CD4-positive, alpha-beta T cell treated with Interleukin-21 for 1 hour (primary cell): ENCODE results near the gene CPNE8.

Source experiments
- DNase-seq: peaks from one replicate; pipeline ENCODE4 v3.0.0-alpha.2; 2020

The CPNE8 gene

DNA sequence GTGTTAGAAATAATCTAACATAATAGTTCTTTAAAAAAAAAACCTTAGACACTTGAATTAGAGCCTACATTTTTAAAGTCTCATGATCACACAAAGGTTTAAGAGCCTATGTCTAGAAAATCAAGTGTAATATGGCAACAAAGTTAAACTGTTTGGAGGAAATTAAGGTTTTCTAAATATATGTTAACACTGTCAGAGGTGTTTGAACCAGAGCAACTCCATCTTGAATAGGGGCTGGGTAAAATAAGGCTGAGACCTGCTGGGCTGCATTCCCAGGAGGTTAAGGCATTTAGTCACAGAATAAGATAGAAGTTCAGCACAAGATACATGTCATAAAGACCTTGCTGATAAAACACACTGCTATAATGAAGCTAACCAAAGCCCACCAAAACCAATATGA, 12.4 kb downstream of the CPNE8 start:
- no peak for DNase-seq

DNA sequence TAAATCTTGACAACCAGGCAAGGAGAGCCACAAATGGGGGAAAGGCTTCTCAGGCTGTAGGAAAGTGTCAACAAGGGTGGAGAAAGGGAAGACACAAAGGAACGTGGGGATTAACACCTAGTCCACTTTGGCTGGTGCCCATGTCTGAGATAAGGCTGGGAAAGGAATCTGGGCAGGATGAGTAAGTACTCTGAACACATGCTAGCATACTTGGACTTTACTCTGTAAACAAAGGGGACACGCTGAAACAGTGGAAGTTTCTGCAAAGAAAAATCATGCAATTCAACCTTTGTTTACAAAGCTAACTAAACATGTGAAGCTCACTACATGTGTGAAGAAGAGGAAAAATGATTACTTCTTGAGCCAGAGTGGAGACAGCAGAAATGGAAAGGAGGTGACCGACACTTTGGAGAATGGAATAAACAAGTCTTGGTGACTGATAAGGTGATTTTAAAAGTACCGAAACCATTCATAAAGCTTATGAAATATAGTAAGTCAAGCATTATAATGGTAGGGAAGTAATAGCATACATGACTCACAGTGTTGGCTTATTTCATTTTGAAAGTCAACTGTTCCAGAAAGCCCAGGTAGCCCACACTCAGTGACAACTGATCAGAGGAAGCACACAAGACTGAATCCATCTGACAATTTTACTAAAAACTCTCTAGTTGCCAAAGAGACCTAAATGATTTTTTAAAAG, 13.2 kb downstream of the CPNE8 start:
- DNase-seq, result no peak

DNA sequence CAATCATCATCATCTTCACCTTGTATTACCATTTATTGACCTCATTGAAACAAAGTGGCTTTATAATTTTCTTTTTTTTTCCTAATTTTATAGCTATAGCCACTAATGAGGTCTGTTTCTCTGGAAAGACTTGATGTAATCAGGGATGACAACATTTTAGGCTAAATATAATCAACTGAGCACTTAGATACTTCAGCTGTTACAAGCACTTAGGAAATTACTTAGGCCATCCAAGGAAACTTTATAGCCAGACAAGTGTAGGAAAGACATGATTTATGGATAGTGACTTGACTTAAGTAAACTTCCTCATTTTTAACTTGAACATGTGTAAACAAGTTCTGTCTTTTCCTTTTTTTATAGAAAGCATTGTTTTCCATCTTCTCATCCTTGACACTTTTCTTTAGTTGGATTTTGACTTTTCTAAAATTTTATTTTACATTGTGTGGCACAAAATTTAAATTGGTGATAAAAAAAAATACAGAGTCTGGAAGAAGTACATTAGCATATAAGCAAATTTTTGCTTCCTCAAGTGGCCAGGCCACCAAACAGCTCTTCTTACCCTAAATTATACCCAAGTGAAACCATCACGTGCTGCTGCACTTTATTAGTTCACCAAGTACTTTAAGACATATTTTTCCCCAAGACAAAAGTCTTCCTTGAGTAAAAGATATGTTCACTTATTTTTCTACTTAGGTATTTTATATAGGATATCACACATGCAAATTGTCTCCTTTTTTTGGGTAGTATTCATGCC, 15.1 kb downstream of the CPNE8 start:
- no peak for DNase-seq

DNA sequence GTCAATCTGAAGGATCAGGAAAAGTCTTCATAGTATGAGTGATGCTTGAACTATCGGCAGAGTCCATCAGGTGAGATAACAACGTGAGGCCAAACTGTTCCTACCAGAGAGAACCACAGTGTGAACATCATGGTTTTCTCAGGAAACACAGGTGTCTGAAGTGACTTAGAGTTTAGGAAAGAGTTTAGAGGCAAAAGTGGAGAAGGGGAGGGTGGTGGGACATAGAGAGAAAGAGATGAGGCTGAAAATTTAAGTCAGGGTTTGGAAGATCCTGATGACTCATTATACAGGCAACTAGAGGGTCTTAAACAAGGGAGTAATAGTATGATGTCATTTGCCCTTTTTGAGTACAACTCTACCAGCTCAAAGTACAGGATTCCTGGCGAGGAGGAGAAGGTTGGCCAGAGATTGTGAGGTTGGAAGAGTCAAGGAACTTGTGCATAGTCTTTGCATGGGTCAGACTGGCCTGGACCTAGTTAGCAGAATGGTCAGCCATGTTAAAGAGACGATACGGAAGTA, 16.0 kb downstream of the CPNE8 start:
- DNase-seq, result no peak

DNA sequence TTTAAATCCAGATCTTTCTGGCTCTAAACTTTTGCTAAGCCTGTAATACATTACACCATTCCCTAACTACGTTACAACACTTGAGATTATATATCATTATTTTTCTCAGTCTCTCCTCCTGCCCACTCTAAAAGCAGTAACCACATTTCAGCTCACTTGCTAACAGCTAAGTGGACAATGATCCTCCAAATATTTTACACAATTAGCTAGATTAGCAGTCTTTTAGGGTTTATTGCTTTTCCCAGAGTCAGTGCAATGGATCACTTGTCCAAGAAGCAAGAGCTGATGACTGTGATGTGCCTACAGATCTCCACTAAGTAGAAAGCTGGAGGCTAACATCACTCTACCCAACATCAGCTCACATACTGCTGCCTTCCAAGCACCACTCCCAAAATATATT, 17.6 kb downstream of the CPNE8 start:
- DNase-seq, result no peak

DNA sequence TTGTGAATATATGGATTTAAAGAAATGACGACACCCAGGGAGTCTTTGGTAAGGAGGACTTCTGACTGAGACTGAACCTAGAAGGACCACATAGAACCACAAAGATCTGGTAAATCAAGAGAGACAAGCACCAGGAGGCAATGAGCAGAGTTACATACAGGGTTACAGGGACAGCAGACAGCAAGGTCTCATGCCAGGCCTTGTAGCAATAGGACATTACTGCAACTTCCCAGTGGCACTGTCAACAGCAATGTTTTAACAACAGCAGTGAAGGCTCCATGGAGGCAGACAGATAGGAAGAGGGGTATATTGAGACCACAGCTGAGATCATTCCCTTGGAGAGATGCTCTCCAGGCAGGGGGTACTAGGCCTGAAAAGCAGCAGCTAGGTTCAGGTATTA, 18.5 kb downstream of the CPNE8 start:
- DNase-seq, result no peak

DNA sequence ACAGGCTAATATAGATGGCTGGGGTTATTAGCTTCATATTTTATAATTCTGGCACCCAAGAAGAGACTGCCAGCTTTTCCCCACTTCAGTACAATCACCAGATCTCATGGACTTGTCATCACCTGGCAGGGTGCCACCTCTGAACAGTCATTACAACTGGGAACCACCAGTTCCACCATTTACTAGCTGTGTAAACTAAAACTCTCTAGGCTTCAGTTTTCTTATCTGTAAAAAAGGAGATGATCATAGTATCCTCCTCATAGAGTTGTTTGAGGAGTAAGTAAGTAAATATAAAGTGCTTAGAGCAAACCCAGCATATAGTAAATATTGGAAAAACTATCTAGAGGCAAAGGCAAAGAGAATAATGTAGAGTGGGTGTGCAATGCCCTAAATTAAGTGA, 19.3 kb downstream of the CPNE8 start:
- DNase-seq, result no peak

DNA sequence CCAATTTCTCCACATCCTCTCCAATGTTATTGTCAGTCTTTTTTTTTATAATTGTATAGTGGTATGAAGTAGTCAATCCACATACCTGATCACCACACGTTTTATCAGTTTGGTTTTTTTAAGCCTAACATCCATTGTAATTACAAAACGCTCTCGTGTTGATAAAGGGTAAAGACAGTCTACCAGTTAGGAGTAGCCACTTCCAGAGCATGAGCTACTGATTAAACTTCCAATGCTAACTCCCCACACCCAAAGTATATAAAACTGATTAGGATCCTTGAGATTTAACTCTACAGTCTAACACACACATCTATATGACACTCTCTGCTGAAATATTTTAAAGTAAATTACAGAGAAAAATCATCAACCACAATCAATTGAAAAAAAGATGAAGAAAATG, 20.7 kb downstream of the CPNE8 start:
- DNase-seq, result no peak

DNA sequence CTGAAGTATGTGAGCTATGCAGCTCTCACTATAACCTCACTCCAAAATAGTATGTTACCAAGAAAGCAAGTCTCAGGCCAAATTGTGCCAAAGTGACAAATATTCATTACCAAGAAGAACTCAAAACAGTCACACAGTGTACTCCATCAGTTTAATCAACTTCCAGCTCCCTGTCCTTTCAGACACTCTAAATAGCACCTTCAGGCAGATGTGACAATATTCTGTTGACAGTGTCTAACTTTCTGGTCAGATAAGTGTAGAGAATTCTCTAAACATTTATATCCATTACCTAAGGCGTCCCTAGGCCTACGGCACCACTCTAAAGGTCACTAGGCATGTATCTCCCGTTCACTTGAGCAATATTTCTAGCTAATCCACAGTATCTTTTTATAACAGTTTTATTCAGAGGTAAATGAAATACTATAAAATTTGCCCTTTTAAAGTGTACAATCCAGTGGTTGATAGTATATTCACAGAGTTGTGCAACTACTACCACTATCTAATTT, 21.7 kb downstream of the CPNE8 start:
- DNase-seq, result no peak

DNA sequence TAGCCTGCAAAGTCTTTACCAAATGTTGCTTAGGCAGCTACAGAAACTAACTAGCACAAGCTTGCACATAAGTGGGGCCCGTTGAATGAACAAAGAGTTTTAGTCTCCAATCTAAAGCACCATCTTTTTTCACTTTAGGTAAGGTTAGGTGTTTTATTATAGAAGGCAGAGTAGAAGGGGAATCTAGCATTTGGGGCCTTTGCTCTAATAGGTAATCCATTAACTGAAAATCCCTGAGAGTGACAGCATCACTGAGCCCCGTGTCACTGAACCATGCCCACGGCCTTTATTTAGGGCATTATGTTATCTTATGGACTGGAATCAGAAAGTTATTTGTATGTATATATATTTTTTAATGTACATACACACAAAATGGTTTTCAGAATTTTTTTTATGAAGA, 25.1 kb downstream of the CPNE8 start:
- no peak for DNase-seq

DNA sequence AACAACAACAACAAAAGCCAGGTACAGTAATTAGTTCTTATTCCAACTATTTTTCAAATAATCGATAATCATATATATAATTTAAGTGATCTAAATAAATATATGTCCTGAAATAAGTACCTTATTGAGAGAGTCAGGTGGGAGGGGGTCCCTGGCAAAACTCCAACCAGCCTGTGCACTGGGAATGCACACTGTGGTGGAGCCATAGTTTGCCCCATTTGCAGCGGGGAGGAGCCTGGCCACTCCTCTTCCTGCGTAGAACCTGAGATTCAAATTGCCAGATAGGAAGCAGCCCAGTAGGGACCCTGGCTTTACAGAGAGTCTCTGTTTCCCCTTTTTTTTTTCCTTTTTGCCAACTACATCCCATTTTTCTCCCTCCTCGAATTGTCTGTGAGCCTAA, 26.4 kb downstream of the CPNE8 start:
- no peak for DNase-seq

DNA sequence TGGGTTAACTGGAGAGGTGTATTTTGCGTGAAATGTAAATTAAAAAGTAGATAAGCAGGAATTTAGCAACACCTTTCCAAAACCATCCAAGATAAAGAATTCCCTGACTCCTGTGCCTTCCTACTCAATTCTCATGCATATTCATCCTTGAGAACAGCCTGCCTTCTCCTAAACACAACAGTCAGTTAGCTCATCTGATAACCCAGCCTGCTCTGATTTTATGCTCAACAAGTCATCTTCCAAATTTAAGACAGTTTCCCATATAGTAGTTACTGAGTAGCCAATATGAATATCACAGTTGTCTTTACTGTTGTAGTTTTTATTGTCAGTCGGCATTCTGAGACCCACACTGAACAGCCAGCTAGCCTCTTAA, 27.1 kb downstream of the CPNE8 start:
- DNase-seq, result no peak

DNA sequence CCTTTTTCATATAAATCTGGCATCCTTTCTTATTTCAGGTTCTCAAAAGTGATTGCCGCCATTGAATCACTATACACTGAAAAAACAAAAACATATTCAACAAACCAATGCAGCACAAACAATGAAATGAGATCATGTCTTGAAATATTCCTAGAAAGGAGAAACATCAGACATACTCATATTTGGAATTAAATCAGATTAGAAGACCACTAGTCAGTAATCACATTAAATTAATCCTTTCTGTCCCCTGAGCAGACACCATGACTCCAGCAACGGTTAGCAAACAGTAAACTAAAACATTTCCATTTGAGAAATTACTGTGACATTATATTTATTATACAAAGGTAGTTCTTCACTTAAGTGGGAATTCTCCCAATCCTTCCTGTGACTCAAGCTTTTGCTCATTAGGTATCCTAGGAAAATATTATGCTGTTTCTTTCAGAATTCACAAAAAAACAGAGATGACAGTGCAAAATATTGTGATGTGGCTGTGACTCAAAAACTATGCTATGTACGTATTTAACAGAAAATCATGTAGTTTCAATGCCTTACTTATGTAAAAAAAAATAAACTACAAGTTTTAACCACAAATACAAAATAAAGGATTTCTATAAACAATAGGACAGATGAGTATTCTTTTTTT, 29.7 kb downstream of the CPNE8 start:
- DNase-seq, result no peak

DNA sequence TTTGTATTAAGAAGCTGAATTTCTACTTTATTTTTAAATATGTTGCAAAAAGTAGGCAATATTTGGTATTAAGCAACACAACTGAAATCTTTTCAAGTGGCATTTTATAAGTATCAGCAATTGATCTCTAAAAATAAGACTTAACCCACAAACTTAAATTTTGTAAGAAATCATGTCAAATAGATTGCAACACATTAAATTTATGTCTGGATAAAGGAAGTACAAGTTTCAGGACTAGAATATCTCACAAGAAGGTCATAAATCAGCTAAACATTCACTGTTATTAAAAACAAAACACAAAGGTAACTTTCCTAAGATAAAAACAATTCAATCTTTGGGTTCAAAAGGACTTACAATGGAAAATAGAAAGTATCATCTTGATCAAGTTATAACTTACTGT, 32.8 kb downstream of the CPNE8 start:
- DNase-seq, result no peak

DNA sequence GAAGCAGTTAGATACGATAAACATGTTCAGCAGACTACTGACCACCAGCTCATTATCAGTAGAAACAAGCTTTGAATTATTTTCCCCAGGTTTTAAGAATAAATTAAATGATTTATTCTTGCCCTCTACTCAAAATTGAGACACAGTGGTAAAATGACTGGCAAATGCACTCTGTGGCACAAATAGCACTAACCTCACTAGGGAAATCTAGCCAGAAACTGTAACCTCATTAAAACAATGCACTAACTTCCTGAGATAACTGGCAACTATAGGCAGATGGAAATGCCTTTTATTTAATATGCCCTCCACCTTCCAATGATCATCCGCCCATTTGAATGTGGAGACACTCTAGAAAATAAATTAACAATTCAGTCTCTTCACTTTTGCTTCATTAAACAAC, 33.2 kb downstream of the CPNE8 start:
- DNase-seq, result no peak

DNA sequence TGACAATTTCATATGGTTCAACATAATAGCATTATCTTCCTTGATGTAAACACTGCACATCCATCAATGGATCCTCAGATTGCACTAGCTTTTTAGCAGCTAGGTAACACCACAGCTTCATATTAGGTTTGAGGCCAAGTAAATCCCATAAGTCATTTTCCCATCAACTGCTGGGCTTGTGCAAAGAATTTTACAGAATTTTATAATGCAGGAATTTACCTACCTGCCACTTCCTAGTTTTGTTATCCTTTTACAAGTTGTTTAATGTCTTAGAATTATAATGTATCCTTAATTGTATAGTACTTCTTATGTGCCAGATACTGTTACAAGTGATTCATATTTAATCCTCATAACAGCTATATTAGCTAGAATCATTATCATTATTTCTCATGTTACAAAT, 36.4 kb downstream of the CPNE8 start:
- DNase-seq, result no peak

DNA sequence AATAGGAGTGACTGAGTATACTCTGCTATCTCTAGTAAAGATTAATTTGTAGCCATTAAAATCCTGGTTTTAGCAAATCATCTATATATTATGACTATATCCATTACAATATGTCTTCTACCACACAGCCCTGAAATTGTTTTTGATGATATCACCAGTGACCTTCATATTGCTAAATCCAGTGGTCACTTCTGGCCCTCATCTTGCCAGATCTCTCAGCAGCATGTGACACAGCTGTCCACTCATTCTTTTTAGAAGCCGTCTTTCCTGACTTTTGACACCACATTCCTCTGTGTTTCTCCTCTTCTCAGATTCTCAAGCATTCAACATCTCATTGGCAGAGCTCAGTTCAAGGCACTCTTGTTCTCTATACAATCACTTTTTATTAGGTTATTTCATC, 54.9 kb downstream of the CPNE8 start:
- DNase-seq, result no peak

DNA sequence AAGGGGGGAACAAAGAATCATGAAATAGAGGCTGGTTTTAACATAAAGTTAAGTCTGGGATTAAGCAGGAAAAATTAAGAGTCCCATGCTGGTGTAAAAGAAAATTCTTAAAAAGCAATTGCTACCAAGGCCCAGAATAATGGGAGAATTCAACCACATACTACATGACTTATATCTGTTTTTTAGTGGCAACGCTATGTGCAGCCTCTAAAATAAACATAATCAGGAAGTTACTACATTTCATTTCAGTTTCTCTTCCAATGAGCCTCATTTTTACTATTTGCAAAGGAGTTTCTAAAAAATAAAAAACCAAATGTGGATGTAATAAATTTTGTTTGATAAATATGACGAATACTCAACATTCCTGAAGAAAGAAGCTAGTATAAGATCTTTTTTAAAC, 58.1 kb downstream of the CPNE8 start:
- DNase-seq, result no peak

DNA sequence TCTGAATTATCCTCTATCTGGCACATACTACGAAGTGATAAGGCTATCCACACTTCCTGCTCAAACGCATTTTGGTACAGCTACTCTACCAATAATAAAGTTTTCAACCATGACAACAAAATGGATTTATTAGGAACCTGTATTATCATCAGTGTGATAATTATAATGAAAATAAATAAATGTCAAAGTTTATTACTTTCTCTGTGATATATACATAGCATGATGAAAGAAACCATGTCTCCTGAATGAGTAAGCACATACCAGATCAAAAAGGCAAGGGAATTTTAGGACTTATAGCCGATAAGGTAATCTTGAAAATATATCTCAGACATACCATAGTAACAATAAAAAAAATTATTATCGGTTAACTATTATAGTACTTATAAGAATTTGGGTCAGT, 61.1 kb downstream of the CPNE8 start:
- DNase-seq, result no peak

DNA sequence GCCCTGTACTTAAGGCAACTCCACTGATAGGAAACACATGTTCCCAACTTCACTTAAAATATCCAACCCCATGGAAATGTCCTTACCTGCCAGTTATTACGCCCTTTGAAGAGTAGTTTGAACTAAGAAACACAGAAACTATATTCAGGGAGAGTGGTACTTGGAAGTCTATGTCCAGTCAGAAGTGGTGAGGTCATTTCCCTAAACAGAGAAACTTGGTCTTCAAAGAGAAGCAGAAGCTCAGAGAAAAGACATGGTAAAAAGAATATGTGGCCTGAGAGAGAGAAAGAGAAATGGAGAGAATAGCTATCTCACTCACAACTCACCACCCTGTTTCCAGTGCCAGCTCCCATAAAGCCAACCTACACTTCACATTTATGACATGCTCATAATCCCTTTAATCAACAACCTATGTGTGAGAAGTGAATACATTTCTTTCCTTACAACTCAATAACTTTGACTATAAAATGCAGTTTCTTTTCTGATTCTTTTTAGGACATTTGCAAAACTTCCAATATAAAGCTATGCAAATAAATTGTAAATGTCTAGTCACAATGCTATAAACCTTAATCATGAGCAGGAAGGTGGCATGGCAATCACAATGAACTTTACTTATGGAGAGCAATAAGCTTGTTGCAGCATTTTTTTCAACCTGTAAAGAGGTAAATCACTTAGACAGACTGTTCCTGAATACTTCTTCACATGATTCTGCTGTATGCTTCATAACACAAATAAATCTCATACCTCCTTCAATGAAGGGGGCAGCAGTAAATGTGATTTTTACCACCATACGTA, 67.1 kb downstream of the CPNE8 start:
- no peak for DNase-seq

DNA sequence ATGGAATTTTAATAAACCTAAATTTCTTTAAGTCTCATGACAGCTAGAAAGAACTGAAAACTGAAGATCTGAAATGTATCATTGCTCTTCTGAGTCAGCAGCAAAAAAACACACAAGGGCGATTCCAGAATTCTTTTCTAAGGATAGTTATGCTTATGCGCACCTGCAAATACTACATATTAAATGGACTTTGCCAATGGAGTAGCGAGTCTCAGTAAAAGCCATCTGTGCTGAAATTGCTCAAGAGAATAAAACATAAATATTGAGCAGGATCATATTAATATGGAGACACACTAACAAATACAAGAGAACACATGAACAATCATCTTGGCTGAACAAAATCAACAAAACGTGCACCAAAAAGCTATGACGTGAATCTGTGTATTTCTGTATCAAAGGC, 73.7 kb downstream of the CPNE8 start:
- DNase-seq, result no peak

DNA sequence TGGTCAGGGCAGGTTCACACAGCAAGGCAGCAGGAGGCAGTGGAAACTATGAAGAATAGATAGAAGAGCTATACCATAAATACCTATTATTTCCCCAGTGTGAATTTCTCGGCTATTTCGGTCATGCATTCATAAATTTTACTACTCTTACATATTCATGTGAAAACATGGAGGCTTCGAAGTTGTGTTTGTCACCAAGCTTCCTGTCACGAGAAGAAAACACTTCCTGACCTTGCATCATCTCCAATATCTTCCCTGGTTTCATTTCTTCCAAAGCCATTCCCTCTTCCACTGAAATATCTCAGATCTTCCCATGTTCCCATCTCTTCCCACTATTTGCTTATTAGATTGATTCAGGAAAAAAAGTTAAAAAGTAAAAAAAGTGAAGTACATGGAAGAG, 80.4 kb downstream of the CPNE8 start:
- DNase-seq, result no peak

DNA sequence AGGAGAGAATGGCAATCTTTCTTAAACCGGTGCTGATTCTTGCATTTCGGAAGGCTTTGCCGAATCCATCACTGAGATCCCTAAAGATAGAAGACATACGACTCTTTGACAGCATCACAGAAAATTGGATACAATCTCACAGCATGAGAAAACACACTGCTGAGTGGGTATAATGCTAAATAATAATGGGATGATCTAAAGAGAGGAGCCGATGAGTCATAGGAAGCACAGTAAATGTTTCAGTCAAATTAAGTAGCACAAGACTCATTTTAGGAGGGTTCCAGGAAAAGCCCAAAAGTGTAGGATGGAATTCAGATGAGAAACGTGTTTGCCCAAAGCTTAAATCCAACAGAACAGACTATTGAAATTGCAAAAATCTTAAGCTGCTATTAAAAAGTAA, 81.7 kb downstream of the CPNE8 start:
- DNase-seq, result no peak
